IPS DF 4.7 (cell line): ENCODE results near the gene CYTH2.

ENCODE experiments used
- DNase-seq: peaks from one replicate; pipeline ENCODE4 v3.0.0-alpha.2; 2013; ENCODE audit warnings: low spot score; ENCODE audit errors: extremely low read depth

The CYTH2 gene

GRCh38 chr19:48492925-48493717, 24.0 kb downstream of the CYTH2 start:
- peak; percentile 82 for DNase-seq

DNA sequence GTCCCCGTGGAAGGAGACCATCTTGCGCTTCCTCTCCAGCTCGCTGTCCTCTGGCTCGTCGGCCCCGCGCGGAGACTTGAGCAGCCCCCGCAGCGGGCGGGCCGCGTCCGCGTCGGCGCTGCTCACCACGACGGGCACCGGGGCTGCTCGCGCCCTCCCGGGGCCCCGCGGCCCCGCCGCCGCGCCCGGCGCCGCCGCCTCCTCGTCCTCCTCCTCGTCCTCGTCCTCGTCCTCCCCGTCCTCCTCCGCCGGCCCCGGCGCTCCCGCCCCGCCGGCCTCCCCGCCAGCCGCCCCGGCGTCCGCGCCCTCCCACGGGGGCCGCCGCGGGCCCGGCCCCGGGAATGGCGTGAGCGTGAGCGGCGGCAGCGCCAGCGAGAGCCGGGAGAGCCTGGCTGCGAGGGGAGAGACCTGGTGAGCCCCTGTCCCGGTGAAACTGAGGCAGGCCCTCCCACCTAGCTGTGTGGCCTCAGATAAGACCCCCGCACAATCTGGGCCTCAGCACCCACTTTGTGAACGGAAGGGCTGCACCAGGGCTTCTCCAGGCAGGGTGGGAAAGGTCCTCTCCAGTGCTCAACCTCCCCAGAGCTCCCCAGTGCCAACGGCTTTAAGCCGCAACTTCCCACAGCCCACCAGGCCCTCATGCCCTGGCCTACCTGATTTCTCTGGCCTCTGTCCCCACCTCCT, 24.7 kb downstream of the CYTH2 start:
- DNase-seq: no peak

- DNase-seq: no peak
Observed at GRCh38 chr19:48495396-48495795, 26.2 kb downstream of the CYTH2 start.

DNA sequence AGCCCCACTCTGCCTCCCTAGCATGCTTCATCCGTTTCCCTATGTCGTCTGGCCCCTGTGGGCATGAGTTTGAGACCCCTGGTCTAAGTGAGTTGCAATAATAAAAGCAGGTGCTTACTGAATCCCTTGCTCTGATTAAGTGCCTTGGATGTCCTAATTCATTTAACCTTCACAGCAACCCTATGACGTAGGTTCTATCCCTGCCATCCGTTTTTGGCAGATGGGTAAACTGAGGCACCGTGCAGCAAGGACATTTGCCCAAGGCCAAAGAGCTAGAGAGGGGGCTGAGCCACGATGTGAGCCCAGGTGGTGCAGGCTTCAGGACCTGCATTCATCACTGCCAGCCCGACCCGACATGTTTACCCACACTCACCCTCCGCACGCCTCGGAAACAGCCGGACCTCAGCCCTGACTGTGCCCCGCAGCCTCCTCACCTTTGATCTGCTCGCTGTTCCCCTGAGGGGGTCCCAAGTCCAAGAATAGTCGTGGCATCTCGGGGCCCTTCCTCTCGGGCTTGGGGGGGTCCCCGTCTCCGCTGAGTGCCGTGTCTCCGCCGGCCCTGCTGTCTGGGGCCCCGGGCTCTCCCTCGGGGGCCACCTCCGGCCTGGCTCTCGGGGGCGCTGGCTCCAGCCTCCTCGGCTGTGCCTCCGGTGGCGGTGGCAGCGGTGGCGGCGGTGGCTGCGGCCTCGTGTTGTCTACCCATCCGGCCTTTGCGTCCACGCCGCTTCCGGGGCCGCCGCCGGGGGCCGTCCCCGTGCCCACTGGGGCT, 28.0 kb downstream of the CYTH2 start:
- DNase-seq: no peak

- no peak for DNase-seq
Observed at GRCh38 chr19:48497728-48498594, 28.8 kb downstream of the CYTH2 start.

DNA sequence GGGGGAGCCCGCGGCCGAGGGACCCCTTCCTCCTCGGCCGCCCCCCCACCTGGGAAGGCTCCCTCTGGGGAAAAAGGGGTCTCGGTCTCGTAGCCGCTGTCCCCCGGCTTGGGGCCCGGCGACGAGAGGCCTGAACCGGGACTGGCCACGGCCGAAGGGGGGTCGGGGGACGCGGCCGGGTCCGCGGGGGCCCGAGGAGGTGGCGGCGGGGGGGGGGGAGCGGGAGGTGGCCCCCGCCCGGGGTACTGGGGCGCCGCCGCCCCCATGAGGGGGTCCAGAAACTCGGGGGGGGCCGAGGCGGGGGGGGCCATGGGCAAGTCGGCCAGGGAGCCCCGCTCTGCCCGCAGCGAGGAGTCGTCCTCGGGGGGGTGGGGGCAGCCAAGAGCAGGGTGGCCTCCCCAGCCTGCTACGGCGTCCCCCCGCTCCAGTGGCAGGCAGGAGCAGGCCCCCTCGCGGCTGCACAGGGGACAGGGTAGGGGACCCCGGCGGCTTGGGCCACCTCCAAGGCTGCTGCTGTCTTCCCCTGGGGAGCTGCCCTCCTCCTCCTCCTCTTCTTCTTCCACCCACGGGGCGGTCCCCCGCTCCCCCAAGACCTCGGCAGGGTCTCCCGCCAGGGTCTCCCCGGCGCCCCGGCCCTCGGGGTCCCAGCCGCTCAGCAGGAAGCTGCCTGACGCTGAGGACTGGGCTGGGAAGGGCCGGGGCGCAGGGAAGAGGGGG, 29.6 kb downstream of the CYTH2 start:
- DNase-seq: no peak

DNA sequence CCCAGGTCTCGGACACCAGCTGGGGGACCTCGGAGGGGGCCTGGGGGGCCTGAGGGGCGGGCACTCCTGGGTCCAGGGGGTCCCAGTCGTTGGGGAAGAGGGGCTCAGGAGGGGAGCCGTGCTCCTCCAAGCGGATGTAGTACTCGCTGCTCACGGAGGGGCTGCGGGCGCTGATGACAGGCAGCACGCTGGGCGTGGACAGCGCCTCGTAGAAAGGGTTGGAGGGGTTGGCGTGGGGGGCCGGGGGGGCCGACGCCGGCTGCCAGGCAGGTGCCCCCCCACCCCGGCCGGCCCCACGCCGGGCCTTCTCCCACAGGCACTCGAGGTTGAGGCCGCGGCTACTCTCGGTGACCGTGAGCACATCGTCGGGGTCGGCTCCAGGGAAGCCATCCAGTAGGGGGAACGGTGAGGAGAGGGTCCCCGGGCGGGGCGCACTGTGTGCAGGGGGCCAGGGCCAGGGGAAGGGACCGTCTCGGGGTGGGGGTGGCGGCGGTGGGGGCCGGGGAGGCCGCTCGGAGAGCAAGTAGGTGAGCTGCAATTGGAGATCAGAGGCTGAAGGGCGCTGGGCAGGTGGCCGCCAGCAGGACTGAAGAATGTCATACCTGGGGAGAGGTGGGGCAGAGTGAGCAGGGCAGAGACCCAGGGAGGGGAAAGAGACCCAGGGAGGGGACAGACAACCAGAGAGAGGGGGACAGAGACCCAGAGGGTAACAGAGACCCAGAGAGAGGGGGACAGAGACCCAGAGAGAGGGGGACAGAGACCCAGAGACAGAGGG, 30.3 kb downstream of the CYTH2 start:
- no peak for DNase-seq

GRCh38 chr19:48500830-48501493, 31.8 kb downstream of the CYTH2 start:
- no peak for DNase-seq

DNA sequence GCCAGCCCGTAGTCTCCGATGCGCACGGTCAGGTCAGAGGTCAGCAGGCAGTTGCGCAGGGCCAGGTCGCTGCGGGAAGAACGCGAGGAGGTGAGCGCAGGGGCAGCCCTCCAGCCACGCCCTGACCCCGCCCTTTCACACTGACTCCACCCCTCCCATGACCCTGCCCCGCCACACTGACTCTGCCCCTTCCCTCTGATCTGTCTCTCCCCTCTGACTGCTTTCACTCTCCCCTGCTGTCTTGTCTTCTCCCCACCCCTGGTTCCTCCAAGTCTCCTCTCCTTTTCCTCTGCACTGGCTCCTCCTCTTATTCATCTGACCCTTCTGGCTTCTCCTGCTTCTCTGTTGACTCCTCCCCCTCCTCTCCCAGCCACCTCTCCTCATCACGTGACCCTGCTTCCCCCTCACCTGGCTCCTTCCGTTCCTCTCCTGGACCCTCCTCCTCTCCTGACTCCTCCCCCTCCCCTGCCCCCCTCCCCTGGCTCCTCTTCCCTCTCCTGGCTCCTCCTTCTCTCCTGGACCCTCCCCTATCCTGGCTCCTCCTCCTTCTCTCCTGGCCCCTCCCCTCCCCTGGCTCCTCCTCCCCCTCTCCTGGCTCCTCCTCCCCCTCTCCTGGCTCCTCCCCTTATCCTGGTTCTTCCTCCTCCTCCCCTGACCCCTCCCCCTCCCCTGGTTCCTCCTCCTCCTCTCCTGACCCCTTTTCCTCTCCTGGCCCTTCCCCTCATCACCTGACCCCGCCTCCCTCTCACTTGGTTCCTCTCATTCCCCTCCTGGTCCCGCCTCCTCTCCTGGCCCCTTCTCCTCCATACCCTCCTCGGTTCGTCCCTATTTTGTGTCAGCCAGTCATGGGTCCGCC, 32.6 kb downstream of the CYTH2 start:
- DNase-seq: peak; percentile 94

GRCh38 chr19:48502350-48503018, 33.3 kb downstream of the CYTH2 start:
- no peak for DNase-seq

GRCh38 chr19:48506138-48506733, 37.1 kb downstream of the CYTH2 start:
- DNase-seq: no peak

GRCh38 chr19:48507911-48508439, 38.8 kb downstream of the CYTH2 start:
- no peak for DNase-seq

DNA sequence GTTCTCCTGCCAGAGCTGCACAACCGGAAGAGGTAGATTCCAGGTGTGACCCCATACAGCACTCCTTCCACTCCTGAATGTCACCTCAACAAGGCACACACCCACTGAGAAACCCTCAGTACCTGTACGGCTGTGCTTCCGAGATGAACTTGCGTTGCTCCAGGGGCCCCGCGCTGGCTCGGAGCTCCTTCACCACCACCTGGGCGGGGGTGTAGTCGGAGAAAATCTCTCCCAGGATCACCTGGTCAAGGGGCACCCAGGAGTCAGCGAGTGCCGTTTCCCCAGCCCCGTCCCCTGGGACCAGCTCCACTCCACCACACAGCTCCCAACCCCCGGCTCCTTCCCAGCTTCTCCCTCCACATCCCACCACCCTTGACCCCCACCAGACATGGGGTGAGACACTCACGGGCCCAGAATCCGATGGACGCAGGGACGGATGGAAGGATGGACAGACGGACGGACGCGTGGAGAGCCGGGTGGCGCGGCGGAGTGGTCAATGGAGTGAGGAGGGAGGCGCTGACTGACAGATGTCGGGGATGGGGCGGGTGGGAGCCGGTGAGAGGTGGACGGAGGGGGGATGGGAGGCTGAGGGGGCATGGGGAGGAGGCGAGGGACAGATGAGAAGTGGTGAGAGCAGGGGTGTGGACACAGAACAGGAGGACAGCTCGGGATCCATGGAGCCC, 39.7 kb downstream of the CYTH2 start:
- DNase-seq: no peak

- no peak for DNase-seq
Observed at GRCh38 chr19:48509467-48510194, 40.5 kb downstream of the CYTH2 start.

DNA sequence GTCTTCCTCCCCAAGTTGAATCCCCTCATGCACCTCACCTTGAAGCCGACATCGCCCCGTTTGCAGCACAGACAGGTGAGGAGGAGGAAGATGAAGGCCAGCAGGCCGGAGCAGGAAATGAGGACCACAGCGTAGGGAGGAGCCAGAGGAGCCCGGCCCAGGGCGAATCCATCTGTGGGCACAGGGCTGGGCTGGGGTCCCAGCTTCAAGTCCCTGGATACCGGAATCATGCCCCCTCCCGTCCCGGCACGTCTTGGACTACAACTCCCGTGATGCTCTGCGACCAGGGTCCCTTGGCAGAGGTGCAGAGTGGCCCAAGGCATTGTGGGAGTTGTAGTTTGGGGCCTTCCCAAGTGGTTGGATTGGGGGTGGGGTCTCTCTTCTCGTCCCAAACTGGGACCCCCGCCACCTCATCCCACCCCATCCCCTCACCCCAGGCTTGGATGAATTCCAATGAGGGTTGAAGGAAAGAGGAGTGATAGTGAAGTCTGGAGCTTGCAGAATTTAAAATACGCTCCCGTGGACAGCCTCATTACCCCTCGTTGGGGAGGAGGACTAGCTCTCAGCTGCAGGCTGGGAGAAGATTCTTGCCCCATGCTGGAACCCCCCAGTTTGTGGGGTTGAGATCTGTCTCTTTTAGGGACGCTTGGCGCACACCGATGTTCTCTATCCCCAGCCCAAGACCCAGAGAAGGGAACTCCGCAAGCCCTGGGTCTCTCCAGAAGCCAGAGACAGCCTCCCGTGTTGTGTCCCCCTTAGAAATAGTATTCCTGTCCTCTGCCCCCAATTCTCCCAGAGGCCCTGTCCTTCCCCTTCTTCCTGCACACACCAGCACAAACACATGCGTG, 41.5 kb downstream of the CYTH2 start:
- no peak for DNase-seq
